Activated CD8-positive, alpha-beta memory T cell treated with anti-CD3 and anti-CD28 coated beads, Interleukin-2, amount 50 U/mL, for 48 hours (primary cell): ENCODE measurements around the gene NRXN3.

Experiments
- DNase-seq: peaks from one replicate; pipeline ENCODE4 v3.0.0-alpha.2; 2020

NRXN3 gene

DNA sequence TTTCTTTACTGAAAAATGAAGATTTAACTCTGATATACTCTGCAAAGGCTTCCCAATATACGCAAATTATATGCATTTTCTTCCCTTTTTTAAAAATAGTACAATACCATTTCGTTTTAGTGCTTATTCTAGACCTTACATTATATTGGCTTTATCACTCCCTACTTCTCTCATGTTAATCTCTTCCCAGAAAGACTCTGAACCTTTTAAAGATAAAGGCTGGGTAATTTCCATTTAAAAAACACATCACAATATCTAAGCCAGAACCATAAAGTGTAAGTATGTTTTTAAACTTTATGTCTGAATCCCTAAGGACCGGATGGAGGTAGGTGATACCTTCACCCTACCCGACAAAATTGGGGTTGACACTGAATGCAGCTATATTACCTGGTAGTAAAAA, 1720.4 kb downstream of the NRXN3 start:
- no peak for DNase-seq

DNA sequence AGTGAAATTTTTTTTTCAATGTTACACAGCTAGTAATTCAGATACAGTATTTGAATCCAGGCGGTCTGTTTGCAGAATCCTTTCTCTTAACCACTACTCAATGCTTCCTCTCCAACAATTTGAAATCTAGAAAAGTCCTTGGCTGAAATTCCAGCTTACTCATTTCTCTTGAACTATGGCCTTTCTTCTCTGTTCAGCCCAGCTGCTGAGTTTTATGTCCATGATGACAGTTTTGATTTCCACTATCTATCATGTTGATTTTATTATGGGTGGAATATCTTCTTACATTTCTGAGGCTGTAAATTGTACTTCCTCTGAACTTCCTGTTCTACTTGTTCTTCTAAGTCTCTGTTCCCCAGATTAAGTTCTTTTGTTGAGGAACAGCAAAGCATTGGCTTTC, 1725.8 kb downstream of the NRXN3 start:
- no peak for DNase-seq

- DNase-seq: no peak
Observed at GRCh38 chr14:79899610-79900009, 1729.4 kb downstream of the NRXN3 start.

DNA sequence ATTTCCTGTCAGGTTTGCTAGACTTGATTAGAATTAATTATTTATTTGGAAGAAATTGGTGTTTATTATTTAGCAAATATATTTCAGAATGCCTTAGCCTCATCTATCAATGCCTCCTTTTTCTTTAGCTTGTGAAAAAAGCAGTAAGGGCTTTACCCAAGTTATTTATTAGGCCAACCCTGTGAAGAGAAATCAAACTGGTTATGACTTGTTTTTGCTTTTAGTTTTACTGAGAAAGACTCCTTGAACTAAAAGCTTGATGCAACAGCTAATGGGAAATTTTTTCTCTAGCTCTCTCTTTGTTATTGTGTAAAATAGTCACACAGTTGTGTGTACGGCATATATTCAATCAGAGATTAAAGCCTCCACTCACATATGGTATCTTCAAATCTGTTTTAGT, 1734.3 kb downstream of the NRXN3 start:
- no peak for DNase-seq

DNA sequence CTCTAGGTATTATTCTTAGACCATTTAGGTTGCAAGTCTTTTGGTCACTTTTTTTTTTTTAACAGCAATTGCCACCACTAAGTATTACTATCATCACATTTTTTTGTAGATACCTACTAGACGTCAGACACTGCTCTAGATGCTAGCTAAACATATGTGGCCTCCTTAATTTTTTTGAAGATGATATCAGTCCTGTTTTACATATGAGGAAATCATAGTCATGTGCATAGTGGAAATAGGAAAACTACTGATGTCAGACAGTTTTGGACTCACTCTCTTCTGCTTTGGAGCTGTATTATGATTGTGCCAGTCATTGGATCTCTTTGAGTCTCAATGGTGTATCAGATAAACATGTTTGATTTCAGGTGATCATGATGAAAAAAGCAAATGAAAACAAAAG, 1736.8 kb downstream of the NRXN3 start:
- DNase-seq: no peak

- no peak for DNase-seq
Observed at GRCh38 chr14:79910086-79910485, 1739.9 kb downstream of the NRXN3 start.

DNA sequence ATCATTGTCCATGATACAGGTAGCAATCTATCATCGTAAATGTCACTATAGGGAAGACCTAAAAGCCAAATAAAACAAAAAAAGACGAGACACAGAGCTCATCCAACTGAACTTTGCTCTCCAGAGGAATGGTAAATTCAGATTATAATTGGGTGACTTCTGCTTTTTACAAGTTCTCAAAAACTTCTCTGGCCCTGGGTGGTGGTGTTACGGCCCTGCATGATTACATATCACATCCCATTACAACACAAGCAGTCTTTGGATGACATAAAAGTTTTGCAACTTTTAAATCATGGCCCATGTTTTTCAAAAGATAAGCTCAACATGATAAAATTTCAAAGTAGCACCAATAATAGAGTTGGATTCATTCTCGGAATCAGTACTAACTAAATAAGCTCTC, 1741.6 kb downstream of the NRXN3 start:
- DNase-seq: no peak

DNA sequence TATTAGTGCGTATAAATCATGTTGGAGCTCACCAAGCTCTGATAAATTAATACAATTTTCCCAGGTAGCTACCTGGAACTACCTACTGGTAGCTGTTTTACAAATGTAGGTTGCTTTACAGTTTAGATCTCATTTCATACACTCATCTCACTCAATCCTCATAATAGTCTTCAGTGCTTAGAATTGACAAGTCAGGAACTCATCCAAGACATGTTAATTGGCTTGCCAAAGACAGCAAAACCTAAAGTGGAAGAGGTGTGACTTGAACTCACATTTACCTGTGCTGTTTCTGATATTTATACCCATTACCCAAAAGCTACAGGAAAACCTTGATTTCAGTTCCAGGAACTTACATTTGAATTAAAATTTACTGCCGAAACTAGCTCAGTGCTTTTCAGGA, 1744.4 kb downstream of the NRXN3 start:
- DNase-seq: no peak

GRCh38 chr14:79915406-79915805, 1745.2 kb downstream of the NRXN3 start:
- no peak for DNase-seq

DNA sequence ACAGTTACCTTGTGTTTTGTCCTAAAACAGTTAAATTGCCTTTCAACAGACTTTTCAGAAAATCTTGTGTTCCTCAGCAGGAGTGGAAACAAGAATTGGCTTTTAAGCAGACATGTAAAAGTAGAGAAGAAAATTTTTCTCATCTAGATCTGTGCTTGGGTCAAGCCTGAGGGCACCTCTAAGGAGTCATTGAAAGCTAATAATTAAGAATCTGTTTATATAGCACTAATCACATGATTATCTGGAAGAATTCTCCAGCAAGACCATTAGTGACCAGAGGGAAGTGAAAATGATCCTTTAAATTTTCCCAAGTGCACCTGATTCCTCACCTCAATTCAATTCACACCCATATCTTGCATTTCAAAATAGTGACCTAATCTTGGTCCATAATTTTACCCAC, 1746.1 kb downstream of the NRXN3 start:
- no peak for DNase-seq

- DNase-seq: no peak
Observed at GRCh38 chr14:79916892-79917291, 1746.7 kb downstream of the NRXN3 start.
